Suppressor macrophage (primary cell): ENCODE data around the gene IGSF3.

Source experiments
- DNase-seq, 4 experiments: peaks; one replicate each; pipeline ENCODE4 v3.0.0-alpha.2; 2020 to 2022

Gene IGSF3

DNA sequence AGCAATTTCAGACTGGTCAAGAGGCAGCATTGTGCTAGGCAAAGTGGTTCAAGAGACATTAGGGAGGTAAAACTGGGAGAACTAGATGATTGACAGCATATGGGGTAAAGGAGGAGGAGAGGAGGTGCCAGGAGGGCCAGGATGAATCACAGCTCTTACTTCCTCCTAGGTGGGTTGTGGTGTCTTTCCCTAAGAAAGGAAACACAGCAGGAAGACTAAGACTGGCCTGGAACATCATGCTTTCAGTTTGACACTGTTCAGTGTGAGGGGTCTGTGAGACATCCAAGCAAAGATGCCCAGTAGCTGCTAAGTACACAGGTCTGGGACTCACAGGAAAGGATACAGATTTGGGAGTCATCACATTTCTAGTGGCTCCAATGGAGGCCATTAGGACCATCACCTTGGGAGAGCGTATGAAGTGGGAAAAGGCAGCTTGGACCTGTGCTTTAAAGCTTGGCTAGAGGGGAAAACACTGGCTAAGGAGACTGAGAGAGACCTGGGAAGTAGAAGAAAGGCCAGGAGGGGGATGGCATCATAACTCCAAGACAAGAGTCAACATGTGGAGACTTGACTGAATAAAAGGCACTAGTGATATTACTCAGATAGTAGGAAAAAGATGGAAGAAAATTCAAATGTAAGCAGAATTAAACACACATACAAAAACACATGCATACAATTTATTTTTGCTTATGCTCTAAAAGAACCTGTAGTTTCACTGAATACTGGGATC, 114.0 kb downstream of the IGSF3 start:
- peak in 3 of 4 experiments; percentile 28 to 39 (median 28) for DNase-seq

DNA sequence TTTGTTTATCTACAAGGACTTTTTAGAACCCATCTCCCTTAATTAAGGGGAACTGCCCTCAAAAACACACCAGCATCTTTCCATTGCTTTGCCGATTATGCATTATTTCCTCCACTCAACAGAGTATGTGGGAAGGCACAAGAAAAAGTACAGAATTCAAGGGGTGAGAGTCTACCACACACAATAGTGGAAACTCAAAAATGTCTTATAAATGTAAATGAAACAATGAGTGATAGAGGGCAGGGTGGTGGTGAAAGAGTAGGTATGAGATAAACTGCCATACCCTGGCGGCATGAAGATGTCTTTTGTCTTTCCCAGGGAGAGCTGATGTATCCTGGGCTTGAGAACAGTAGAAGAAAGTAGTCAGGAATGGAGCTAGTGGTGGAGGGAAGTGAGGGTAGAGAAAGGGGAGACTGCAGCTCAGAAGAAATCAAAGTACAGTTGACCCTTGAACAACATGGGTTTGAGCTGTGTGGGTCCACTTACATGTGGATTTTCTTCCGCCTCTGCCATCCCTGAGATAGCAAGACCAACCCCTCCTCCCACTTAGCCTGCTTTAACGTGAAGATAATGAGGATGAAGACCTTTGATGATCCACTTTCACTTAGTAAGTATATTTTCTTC, 121.1 kb downstream of the IGSF3 start:
- no peak for DNase-seq

DNA sequence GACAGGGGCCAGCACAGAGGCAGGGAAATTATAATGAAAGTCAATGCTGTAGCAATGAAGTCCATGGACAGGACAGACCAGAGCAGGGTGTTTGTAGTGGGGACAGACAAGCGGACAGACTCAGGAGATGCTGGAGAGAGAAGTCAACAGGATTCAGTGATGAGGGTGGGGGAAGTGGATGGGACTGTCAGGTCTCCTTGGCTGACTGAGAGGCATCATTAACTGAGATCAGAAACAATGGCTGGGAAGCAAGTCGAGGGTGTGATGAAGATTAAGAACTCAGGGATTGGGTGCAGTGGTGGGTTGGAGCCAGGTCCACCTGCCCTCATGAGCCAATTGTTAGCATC, 122.2 kb downstream of the IGSF3 start:
- no peak for DNase-seq

DNA sequence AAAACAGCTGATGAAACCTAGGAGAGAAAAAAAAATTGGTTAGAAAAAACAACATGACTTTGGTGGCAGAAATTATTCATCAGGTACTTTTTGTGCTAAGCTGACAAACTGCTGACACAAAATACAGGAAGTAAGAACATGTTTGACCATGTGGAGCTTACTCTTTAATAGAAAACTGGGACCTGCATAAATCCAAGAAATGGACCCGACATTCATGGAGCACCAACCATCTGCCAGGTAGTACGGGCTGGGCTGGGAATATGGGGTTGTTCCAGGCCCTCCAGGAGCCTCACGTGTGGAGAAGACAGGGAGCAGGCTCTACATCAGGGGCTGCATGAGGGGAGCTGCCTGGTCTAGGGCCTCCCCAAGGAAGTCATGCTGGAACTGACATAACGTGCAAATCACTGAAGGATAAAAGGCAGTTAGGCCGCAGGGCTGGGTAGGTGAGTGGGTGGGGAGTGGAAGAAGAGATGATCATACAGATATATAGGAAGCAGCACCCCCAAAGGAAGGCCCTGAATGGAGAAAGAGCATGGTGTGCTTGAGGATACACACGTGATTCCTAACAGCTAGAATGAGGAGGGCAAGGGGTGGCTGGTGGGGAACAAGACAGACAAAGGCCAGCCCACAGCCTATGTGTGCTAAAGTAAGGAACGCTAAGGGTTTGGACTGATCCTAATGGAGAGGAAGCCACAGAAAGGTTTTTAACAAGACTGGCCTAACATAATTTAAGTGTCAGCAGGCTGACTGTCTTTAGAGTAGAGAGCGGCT, 122.8 kb downstream of the IGSF3 start:
- peak in 2 of 4 experiments; percentile 41 to 48 for DNase-seq

DNA sequence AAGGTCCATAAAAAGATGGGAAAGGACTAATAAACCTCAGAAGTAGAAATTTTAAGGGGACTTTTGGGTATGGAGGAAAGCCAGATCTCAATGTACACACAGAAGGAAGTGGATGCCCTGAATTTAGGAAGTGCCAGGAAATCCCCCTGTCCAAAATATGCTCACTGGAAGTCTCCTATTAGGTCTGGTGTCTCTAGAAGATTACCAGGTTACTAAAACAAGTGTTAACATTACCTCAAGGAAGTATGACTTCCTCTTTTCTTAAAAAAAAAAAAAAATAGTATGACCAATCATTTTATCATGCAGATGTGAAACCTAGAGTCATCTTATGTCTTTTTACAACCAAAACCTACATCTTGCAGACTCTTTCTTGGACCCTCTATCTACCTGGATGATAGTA, 127.4 kb downstream of the IGSF3 start:
- DNase-seq, result peak in 3 of 4 experiments; percentile 24 to 70 (median 53)

DNA sequence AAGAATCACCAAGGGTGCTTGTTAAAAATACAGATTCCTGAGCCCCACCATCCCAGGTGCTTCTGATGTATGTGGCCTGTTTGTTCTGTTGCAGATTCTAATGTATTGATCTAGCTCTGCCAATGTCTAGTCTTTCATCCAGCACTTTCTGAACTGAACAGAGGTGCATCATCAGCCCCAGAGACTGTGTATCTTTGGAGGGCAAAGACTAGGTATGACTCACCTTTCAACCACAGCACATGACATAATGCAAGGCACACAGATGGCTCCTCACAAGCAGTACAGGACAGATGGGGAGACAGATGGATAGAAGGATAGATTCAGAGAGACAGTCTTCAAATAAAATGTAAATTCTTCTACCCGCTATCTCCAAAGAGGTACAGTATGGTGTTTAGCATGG, 129.0 kb downstream of the IGSF3 start:
- peak in 1 of 4 experiments; percentile 35 for DNase-seq

DNA sequence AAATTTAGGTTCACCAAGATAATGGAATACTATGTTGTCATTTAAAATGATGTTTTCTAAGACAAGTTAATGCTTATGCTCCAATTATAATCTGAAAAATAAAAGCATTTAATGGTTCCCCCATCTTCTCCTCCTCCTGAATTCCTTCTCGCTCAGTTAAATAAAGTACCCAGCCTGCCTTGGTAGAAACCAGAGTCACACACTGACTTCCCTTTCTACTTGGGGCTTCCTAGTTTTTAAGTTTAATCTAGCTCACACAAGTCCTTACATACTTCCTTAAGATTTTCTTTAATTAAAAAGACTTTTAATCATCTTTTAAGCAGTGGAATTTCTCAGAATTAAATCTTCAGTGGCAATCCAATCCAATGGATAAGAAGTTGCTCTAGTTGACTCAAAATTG, 129.6 kb downstream of the IGSF3 start:
- DNase-seq, result peak; percentile 23 to 66 (median 50)

DNA sequence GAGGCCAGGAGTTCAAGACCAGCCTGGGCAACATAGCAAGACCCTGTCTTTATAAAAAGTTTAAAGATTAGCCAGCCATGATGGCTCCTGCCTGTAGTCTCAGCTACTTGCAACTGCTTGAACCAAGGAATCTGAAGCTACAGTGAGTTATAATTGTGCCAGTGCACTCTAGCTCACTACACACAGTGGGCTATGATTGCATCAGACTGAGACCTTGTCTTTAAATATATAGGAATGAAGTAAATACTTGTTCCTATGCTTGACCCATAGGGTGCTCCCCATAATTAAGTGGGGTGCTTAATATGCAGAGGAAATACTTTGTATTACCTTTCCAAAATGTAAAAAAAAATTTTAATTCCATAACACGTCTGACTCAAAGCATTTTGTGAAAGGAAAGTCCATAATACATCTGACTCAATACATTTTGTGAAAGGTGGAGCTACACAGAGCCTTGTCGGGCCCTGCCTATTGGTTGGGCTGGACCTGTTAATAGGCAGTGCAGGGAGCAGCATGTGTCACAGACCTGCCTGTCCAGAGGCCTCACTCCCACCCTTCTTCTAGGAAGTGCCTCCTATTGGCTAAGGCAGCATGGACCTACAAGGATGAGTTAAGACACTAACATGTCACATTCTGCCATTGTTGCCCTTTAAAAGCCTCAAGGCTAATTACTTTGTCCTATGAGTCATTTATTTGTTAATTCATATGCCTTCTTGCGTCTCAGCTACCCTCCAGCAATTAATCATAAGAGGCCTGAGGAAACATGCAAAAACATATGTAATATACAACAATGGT, 130.3 kb downstream of the IGSF3 start:
- peak; percentile 37 to 80 (median 60) for DNase-seq

DNA sequence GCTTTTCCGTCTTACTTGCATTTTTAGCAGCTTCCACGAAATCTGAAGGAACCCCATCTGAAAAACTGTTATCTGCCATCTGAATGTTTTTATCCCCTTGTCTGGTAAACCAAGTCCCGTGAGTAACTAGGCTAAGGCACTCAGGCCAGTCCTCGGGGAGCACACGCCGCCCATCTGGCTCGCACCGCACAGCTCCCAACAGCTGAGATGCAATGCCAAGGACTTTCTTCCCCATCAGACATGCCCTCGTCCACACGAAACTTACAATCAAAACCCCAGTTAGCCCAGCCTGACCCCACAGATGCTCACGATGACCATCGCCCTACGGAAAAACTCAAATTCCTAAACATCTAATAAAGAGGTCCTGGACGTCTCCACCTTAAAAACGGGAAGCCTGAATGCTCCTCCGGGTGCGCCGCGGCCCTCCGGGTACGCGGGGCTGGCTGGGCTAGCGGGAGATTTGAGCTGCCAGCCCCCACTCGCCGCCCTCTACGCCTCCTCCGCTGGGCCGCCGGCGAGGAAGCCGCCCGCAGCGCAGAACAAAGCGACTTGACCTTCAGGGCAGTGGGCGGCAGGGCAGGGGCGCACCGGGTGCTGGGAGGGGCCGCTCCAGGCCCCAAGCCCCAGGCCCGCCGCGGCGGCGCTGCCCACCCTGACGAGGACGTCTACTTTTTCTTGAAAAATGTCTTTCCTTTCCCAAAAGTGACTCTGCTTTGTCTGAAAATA, 133.4 kb downstream of the IGSF3 start:
- no peak for DNase-seq

DNA sequence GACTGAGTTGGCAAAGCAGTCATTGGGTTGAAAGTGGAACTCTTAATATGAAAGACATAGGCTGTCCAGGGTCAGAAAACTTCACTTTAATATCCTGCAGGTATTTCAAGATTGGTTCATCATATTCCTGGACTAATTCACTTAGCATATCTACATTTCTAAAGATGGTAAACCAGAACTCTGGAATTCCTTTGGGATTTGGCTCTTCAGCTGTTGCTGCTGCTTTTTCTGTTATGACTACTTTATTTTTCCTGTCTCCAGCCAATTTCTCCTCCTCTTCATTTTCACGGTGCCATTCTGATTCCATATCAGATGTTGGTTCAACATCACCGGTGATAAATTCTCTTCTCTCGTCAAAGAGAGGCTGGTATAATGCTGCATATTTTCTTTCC, 134.1 kb downstream of the IGSF3 start:
- DNase-seq, result no peak

DNA sequence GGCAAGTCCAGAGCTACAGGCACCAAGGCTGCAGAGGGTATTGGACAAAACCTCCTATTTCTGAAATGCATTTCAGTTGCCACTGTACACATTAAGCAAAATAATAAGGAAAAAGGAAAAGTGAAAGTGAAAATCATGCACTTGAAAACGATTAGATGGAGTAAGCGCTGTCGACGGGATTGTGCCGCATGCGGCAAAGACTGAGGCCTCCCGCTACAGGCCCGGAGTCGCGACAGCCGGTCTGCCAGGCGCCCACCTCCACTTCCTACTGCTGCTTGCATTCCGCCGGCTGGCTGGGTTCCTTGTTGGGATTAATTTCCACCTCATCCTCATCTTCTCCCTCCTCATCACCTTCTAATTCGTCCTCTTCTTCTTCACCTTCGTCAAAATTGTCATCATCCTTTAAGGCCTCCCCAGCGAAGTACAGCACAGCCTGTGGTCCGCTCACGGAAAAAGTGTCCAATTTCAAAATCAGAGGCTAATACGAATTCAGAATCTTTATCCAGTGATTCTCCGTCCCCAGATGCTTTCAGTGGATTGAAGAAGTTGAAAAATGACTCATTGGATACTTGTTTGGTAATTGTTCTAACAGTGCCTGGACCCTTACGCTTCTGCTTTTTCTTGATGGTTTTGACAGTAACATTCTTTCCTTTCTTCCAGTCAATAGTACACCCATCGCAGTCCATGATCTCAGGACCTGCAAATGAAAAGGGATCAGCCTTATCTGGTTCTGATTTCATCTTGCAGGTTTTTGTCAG, 134.7 kb downstream of the IGSF3 start:
- peak; percentile 34 to 79 (median 65) for DNase-seq

DNA sequence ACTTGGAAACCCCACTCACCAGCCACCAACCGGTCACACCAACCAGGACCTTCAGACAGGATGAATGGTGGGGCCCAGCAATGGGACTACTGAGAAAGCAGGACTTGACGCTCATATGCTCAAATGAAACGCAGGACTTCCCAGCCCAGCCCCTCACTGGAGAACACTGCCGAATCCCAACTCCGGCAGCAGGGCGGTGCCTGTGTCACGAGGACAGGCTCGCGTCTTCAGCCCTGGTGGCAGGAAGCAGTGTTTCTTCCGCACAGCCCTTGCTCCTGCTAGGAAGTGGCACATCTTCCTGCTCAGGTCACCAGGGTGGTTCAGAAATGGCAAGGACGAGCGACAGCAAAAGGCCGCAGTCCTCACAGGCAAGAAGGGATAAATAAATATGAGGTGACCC, 135.6 kb downstream of the IGSF3 start:
- DNase-seq, result no peak

DNA sequence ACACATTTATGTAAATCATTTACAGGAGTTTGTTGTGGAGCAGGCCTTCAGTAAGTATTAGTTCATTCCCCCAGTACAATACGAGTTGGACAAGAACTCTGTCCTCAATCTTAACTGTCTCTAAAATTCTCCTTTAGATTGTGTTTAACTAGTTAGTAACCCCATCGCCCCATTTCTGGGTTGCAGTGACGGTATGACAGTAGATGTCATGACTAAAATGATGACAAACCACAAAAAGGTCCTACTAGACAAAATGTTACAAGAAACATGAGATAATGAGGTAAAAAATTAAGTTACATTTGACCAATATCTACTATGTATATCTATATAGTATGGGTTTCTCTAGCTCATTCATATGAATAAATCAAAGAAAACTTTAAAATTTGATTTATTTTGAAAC, 137.9 kb downstream of the IGSF3 start:
- no peak for DNase-seq

DNA sequence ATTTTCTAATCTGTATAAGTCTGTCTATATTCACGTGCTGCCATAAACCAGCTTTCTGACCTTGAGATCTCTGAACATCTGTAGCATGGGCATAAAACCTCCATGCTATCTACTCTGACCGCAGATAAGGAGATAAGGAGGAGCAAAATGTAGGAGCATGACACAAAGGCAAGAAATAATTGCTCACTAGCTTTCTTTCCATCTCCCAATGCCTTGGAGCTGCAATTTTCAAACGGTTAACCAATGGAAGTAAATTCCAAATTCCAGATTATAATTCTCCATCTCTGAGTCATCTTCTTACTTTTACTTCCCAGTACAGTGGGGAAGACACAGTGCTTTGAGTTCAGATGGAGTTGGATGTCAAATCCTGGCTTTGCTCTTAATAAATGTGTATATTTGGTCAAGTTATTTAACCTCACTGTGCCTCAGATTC, 138.3 kb downstream of the IGSF3 start:
- DNase-seq, result no peak

DNA sequence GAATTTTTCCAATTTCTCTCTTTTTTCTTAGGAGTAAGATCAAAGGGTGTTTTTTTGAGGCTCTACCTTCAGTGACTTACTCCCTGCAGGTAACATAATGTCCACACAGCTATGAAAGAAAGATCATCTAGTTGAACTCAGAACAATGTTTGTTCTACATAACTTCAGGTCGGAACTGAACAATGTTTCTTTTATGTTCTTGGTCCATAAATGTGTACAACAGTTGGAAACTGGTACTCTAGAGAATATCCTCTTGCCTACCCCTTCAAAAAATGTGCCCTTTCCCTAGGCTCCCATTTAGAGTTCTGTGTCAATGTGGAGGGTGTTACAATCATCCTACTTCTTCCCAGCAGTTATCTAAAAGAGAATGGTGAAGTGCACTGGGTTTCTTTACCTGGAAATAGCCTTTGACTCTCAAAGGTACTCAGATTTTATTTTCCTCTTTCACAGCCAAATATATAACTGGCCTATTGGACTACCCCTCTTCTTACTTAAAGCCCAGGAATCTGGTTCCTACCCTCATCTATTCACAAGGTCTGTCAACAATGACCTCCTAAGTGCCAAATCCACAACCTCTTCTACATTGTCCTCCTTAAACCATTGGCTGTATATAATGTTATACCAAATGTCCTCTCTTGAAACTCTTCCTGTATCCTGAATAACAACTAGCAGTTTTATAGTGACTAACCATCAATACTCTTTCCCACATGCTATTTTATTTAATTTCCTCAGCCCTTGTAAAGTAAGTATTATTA, 139.0 kb downstream of the IGSF3 start:
- DNase-seq, result no peak

DNA sequence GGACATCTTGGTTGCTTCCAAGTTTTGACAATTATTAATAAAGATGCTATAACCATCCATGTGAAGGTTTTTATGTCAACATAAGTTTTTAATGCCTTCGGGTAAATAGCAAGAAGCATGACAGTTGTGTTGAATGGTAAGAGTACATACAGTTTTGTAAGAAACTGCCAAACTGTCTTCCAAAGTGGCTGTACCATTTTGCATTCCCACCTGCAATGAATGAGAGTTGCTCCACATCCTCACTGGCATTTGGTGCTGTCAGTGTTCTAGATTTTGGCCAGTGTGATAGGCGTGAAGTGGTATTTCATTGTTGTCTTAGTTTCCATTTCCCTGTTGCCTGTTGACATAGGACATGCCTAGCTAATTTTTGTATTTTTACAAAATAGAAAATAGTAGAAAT, 142.1 kb downstream of the IGSF3 start:
- DNase-seq, result no peak
